GM23338 (cell line): ENCODE measurements around the gene IL11.

Experiments used
- EZH2 ChIP-seq: fragments of 200-600 bp; sonication (generic); IDR thresholded peaks from one replicate; pipeline ENCODE4 v1.8.0; 2017; ENCODE audit warnings: antibody characterized with exemption, mild to moderate bottlenecking, low read depth; ENCODE audit not compliant: unreplicated experiment
- TF ChIP-seq, protein P1 (sequence below), 2 experiments: fragments of 200-600 bp in 1 of 2; sonication (generic) in 1 of 2; conservative IDR thresholded peaks; 2 replicates each; pipeline versions ENCODE4 v1.5.1 to v1.6.1; 2016 to 2017; ENCODE audit warnings: antibody characterized with exemption in 2 of 2, low read depth in 2 of 2, mild to moderate bottlenecking in 2 of 2, moderate library complexity in 1 of 2

DNA sequence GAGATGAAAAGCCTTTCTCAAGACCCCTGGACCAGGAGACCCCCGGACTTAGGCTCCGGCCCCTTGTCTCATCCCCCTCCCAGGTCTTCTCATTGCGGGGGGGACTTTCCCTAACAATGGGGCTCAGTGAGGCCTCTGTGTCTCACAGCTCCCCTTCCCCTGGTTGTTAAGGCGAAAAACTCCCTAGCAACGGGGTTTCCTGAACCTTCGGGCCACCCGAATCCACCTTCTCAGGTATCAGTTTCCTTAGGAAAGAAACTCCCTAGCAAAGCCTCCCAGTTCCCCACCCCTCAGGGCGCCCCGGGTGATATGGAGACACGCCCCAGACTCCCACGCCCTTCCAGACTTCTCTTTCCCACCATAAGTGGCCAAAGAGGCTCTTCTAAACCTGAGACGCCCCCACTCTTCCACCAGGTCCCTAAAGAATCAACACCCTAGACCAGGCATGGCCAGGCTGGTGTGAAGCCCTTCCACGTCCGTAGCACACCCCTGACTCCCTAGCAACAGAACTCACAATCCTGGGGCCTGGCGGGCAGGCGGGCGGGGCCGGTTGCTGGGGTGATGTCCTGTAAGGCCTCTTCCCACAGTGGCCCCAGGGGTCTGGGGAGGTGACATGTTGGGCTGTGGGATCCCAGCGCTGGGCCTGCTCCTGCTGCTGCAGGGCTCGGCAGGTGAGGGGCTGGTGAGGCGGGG lies 6.1 kb upstream of the IL11 start, which contains the start of gene TMEM190:
- TF ChIP-seq EZH2: no peak
- TF ChIP-seq, protein P1, sequence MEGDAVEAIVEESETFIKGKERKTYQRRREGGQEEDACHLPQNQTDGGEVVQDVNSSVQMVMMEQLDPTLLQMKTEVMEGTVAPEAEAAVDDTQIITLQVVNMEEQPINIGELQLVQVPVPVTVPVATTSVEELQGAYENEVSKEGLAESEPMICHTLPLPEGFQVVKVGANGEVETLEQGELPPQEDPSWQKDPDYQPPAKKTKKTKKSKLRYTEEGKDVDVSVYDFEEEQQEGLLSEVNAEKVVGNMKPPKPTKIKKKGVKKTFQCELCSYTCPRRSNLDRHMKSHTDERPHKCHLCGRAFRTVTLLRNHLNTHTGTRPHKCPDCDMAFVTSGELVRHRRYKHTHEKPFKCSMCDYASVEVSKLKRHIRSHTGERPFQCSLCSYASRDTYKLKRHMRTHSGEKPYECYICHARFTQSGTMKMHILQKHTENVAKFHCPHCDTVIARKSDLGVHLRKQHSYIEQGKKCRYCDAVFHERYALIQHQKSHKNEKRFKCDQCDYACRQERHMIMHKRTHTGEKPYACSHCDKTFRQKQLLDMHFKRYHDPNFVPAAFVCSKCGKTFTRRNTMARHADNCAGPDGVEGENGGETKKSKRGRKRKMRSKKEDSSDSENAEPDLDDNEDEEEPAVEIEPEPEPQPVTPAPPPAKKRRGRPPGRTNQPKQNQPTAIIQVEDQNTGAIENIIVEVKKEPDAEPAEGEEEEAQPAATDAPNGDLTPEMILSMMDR (conservative IDR thresholded peaks at IDR 0.05; ENCODE audit: low read depth in 2 of 2): no peak
